ENCODE results near the gene GLO1.

The GLO1 gene

GRCh38 chr6:38678178-38678760 is 24.7 kb downstream of the GLO1 start:
- TF ChIP-seq CTCF (IDR thresholded peaks at IDR 0.05), result no peak

GRCh38 chr6:38676974-38677544 is 25.9 kb downstream of the GLO1 start:
- no peak for TF ChIP-seq CTCF (IDR thresholded peaks at IDR 0.05)

DNA sequence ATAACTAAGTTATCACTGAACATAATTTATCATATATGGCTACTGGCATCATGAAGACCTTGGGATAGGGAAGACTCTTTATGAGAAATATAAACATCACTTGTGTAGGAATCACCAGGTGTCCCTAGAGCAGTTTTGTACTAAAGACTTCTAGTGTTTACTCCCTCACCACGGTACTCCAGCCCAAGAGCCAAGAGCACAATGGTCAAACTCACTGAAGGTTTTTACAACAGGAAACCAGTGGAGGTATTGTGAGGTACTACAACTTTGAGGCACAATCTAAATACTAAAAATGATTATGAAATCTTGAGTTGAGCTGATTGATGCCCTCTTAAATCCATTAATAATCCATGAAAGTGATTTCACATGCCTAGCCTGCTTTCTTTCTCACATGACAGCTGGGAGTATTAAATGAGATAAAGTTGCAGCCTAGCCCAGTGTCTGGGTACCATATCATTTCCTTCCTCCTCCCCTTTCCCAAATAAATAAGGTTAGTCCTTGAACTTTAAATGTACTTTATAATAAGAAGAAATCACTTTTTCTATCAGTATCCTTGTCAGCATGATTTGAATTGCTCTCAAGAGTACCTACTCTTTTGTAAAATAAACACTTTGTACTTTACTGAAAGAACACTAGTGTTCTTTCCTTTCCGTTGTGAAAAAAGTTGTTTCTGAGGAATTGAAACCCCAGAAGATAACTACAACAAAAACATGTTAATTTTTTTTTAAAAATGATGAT is 26.5 kb downstream of the GLO1 start:
- no peak for TF ChIP-seq CTCF (IDR thresholded peaks at IDR 0.05)

GRCh38 chr6:38673397-38674165 is 29.4 kb downstream of the GLO1 start:
- no peak for TF ChIP-seq CTCF (IDR thresholded peaks at IDR 0.05)

- peak; percentile 71 for TF ChIP-seq CTCF (IDR thresholded peaks at IDR 0.05)
Measured at GRCh38 chr6:38671885-38672467, 31.0 kb downstream of the GLO1 start.

- TF ChIP-seq CTCF (IDR thresholded peaks at IDR 0.05), result no peak
Measured at GRCh38 chr6:38658418-38659167, 44.4 kb downstream of the GLO1 start.

- TF ChIP-seq CTCF (IDR thresholded peaks at IDR 0.05), result no peak
Measured at GRCh38 chr6:38656896-38657295, 46.0 kb downstream of the GLO1 start.
